GM21717 (cell line): ENCODE data around the gene UGP2.
"Not testable (repeated sequence)": the region's sequence is repeated elsewhere in the genome, so short reads cannot be mapped to it uniquely, and the experiment has no call there.

ENCODE experiments used
- ATAC-seq: cut with Tn5 transposase; IDR thresholded peaks from one replicate; pipeline ENCODE4 v1.9.1; 2021; ENCODE audit warnings: mild to moderate bottlenecking, moderate library complexity; ENCODE audit not compliant: unreplicated experiment

Gene UGP2

GRCh38 chr2:63841254-63842022 is at the start of gene UGP2:
UGP2 (plus strand) TSS chr2:63841896; CDS start chr2:63842186, 290 bp downstream.
- ATAC-seq: peak; percentile 64

- ATAC-seq: no peak
These were observed 49.2 kb upstream of the UGP2 start for GRCh38 chr2:63792530-63792929.

- no peak for ATAC-seq
These were observed 45.3 kb upstream of the UGP2 start for GRCh38 chr2:63796366-63796765.

GRCh38 chr2:63796796-63797195 is 44.9 kb upstream of the UGP2 start:
- ATAC-seq: no peak

- no peak for ATAC-seq
These were observed 40.2 kb upstream of the UGP2 start for GRCh38 chr2:63801455-63801854.

GRCh38 chr2:63805412-63805811 is 36.3 kb upstream of the UGP2 start:
- ATAC-seq: no peak

GRCh38 chr2:63808036-63808435 is 33.7 kb upstream of the UGP2 start:
- not testable (repeated sequence) for ATAC-seq

GRCh38 chr2:63808911-63809310 is 32.8 kb upstream of the UGP2 start:
- ATAC-seq: not testable (repeated sequence)

GRCh38 chr2:63811063-63811462 is 30.6 kb upstream of the UGP2 start:
- ATAC-seq: no peak

- ATAC-seq: not testable (repeated sequence)
These were observed 29.8 kb upstream of the UGP2 start for GRCh38 chr2:63811870-63812269.

GRCh38 chr2:63814114-63814513 is 27.6 kb upstream of the UGP2 start:
- ATAC-seq: no peak

GRCh38 chr2:63817382-63817781 is 24.3 kb upstream of the UGP2 start:
- ATAC-seq: no peak

GRCh38 chr2:63818271-63818670 is 23.4 kb upstream of the UGP2 start:
- no peak for ATAC-seq

- no peak for ATAC-seq
These were observed 22.4 kb upstream of the UGP2 start for GRCh38 chr2:63819256-63819655.

GRCh38 chr2:63819765-63820717 is 21.7 kb upstream of the UGP2 start:
- no peak for ATAC-seq

- no peak for ATAC-seq
These were observed 20.7 kb upstream of the UGP2 start for GRCh38 chr2:63820969-63821368.

GRCh38 chr2:63821396-63821795 is 20.3 kb upstream of the UGP2 start:
- no peak for ATAC-seq

GRCh38 chr2:63822478-63822877 is 19.2 kb upstream of the UGP2 start:
- no peak for ATAC-seq

GRCh38 chr2:63827749-63828148 is 13.9 kb upstream of the UGP2 start:
- no peak for ATAC-seq

- ATAC-seq: no peak
These were observed 10.5 kb upstream of the UGP2 start for GRCh38 chr2:63831176-63831575.

GRCh38 chr2:63834401-63834800 is 7.3 kb upstream of the UGP2 start:
- ATAC-seq: no peak
